PFSK-1 (cell line): Measurements from ENCODE around the gene SLC38A10.

Experiments used
- FOXP2 ChIP-seq: optimal IDR thresholded peaks from 2 replicates; pipeline ENCODE3; 2011; ENCODE audit warnings: borderline replicate concordance, control low read depth, inconsistent platforms; ENCODE audit not compliant: insufficient read depth; ENCODE audit errors: extremely low read length, extremely low read depth
- POLR2AphosphoS5 ChIP-seq: IDR thresholded peaks from 2 replicates; pipeline ENCODE4 v1.6.1; 2012; ENCODE audit warnings: low read depth, mild to moderate bottlenecking, control low read depth, low read length, moderate library complexity
- REST ChIP-seq, 2 experiments: IDR thresholded peaks; 2 replicates each; pipeline versions ENCODE4 v1.6.1 to v1.8.0; 2011 to 2012; ENCODE audit warnings: low read depth in 2 of 2, low read length in 2 of 2, control low read depth in 1 of 2, inconsistent platforms in 1 of 2, mild to moderate bottlenecking in 1 of 2, moderate library complexity in 1 of 2; ENCODE audit not compliant: insufficient read depth in 1 of 2
- SIN3A ChIP-seq: IDR thresholded peaks from 2 replicates; pipeline ENCODE4 v1.6.1; 2012; ENCODE audit warnings: mild to moderate bottlenecking, low read length, moderate library complexity, borderline replicate concordance; ENCODE audit not compliant: insufficient read depth
- TAF1 ChIP-seq: IDR thresholded peaks from 2 replicates; pipeline ENCODE4 v1.6.1; 2012; ENCODE audit warnings: low read length, control low read depth, borderline replicate concordance; ENCODE audit not compliant: insufficient read depth

SLC38A10 gene

GRCh38 chr17:81279278-81280275 lies 15.5 kb downstream of the SLC38A10 start:
- TF ChIP-seq POLR2AphosphoS5 (no peak), REST (IDR thresholded peaks at IDR 0.05; ENCODE audit: insufficient read depth in 1 of 2, low read depth in 2 of 2, low read length in 2 of 2) (no peak), SIN3A (no peak), TAF1 (no peak), FOXP2 (no peak)

- TF ChIP-seq FOXP2 (no peak), SIN3A (no peak), POLR2AphosphoS5 (no peak), TAF1 (no peak), REST (IDR thresholded peaks at IDR 0.05; ENCODE audit: insufficient read depth in 1 of 2, low read depth in 2 of 2, low read length in 2 of 2) (no peak)
Measured at GRCh38 chr17:81278831-81279230, 16.3 kb downstream of the SLC38A10 start.

- TF ChIP-seq TAF1 = no peak
- no peak for TF ChIP-seq SIN3A
- TF ChIP-seq REST (IDR thresholded peaks at IDR 0.05; ENCODE audit: insufficient read depth in 1 of 2, low read depth in 2 of 2, low read length in 2 of 2) = no peak
- TF ChIP-seq FOXP2 = no peak
Measured at GRCh38 chr17:81277946-81278693, 17.0 kb downstream of the SLC38A10 start.

GRCh38 chr17:81277421-81277820 lies 17.7 kb downstream of the SLC38A10 start:
- TF ChIP-seq FOXP2 (no peak), TAF1 (no peak), REST (IDR thresholded peaks at IDR 0.05; ENCODE audit: insufficient read depth in 1 of 2, low read depth in 2 of 2, low read length in 2 of 2) (no peak), SIN3A (no peak), POLR2AphosphoS5 (no peak)
